Measurements from ENCODE around the gene PALLD.
"Not testable (repeated sequence)": the region's sequence is repeated elsewhere in the genome, so short reads cannot be mapped to it uniquely, and the experiment has no call there.

The PALLD gene

DNA sequence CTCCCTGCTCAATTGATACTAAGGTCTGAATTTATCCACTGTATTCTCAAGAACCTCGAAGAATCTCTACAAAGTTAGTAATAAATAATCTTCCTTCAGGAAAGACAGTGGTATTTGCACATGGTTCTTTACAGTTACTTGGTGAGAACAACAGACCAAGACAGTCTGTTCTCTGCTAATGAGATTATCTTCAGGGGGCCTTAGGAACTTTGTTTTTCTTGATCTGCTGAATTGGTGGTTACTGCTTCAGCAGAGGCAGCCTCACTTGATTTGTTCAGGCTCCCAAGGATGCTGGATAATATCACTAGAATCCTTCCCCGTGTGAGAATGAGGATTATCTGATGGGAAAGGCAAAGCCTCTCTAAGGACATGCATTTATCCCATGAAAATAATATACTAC lies 448.4 kb downstream of the PALLD start:
- DNase-seq (ENCODE audit: insufficient read length, low spot score) (no peak), FAIRE-seq (peak; percentile 69)
- TF ChIP-seq, protein P1, sequence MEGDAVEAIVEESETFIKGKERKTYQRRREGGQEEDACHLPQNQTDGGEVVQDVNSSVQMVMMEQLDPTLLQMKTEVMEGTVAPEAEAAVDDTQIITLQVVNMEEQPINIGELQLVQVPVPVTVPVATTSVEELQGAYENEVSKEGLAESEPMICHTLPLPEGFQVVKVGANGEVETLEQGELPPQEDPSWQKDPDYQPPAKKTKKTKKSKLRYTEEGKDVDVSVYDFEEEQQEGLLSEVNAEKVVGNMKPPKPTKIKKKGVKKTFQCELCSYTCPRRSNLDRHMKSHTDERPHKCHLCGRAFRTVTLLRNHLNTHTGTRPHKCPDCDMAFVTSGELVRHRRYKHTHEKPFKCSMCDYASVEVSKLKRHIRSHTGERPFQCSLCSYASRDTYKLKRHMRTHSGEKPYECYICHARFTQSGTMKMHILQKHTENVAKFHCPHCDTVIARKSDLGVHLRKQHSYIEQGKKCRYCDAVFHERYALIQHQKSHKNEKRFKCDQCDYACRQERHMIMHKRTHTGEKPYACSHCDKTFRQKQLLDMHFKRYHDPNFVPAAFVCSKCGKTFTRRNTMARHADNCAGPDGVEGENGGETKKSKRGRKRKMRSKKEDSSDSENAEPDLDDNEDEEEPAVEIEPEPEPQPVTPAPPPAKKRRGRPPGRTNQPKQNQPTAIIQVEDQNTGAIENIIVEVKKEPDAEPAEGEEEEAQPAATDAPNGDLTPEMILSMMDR (IDR thresholded peaks at IDR 0.05; ENCODE audit: insufficient read depth, missing control alignments), result no peak

GRCh38 chr4:168952821-168953246 lies 456.0 kb downstream of the PALLD start:
- DNase-seq (ENCODE audit: insufficient read length, low spot score); FAIRE-seq: not testable (repeated sequence)

DNA sequence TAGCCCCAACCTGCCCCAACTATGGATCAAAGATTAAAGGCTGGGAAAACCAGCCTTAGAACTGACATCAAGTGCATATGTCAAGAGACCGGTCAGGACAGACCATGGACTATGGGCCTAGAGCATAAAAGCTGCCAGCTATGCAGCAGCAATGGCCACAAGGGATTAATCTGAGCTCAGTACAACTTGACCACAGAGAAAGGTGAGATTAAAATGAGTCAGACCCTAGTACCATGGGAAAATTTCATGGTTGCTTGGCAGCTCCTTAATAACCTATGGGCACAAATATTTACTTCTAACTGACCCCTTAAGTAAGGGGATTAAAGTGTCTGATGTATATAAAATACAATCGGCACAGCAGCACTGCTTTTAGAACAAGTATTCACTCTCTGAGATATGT lies 458.8 kb downstream of the PALLD start:
- DNase-seq (ENCODE audit: insufficient read length, low spot score) (no peak), FAIRE-seq (no peak)

DNA sequence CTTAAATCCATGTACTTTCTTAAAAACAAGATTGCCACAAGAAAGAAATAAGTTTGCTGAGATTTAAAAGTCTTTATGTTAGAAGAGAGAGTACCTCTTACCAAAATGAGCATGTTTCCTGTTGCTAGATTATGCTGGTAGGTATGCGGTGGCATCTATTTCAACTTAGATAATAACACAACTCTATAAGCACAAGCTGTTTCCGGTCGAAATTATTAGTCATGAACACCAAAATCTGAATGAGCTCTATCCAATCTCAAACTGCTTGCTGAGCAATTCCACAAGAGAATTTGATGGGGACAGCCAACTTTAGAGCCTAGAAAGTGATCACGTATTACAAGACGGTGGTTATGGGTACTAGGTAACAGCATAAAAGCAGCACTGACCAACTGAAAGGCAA lies 463.9 kb downstream of the PALLD start:
- DNase-seq (ENCODE audit: insufficient read length, low spot score) (no peak), FAIRE-seq (no peak)
- TF ChIP-seq, protein P1 (IDR thresholded peaks at IDR 0.05; ENCODE audit: insufficient read depth, missing control alignments), result no peak

More for the DNA sequence above, 458.8 kb downstream of the PALLD start:
- TF ChIP-seq, protein P1 (IDR thresholded peaks at IDR 0.05; ENCODE audit: insufficient read depth, missing control alignments), result no peak

DNA sequence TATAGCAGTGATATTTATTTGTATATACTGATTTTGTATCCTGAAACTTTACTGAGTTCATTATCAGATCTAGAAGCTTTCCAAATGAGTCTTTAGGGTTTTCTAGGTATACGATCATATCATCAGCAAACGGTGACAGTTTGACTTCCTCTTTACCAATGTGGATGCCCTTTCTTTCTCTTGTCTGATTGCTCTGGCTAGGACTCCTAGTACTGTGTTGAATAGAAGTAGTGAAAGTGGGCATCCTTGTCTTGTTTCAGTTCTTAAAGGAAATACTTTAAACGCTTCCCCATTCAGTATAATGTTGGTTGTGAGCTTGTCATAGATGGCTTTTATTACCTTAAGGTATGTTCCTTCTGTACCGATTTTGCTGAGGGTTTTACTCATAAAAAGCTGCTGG lies 475.7 kb downstream of the PALLD start:
- FAIRE-seq (no peak), DNase-seq (ENCODE audit: insufficient read length, low spot score) (no peak)
- TF ChIP-seq, protein P1 (IDR thresholded peaks at IDR 0.05; ENCODE audit: insufficient read depth, missing control alignments), result no peak

Measured in D721Med (cell line).